Erythroblast (primary cell): ENCODE measurements around the gene SV2C.

Source experiments
- GATA1 ChIP-seq: IDR thresholded peaks from 2 replicates; pipeline ENCODE4 v1.6.1; 2011; ENCODE audit warnings: low read depth, mild to moderate bottlenecking, control low read depth, low read length, moderate library complexity
- POLR2A ChIP-seq: IDR thresholded peaks from 2 replicates; pipeline ENCODE4 v1.6.1; 2011; ENCODE audit warnings: mild to moderate bottlenecking, low read length

DNA sequence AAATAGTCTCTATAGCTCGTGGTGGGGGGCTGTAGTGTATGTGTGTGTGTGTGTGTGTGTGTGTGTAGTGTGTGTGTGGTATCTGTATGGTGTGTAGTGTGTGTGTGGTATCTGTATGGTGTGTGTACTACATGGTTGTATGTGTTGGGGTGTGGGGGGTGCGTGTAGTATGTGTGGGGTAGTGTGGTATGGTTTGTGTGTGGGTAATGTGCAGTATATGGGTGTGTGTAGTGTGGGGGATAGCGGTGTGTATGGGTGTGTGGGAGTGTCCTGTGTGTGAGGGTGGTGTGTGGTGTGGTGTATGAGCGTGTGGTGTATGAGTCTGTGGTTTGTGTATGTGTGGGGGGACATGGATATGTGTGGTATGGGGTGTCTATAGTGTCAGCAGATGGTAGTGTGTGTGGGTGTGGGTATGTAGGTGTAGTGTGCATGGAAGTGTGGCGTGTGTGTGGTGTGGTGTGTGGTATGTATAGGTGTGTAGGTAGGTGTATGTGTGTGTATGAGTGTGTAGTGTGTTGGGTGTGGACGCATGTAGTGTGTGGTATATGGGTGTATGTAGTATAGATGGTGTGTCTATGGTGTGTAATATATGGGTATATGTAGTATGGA, 174.1 kb downstream of the SV2C start:
- TF ChIP-seq POLR2A (no peak), GATA1 (no peak)
